Fibroblast of skin of right quadriceps (primary cell): ENCODE results near the gene FAM181B.

Source experiments
- DNase-seq: peaks from one replicate; pipeline ENCODE4 v3.0.0-alpha.2; 2013

The FAM181B gene

GRCh38 chr11:82733444-82734119, at the start of gene FAM181B:
Gene FAM181B (minus strand): TSS chr11:82733864. CDS start chr11:82733729, 135 bp downstream.
- DNase-seq: peak; percentile 11

GRCh38 chr11:82782825-82783374, 49.2 kb upstream of the FAM181B start:
- DNase-seq: no peak

GRCh38 chr11:82778776-82779175, 45.1 kb upstream of the FAM181B start:
- DNase-seq: no peak

- no peak for DNase-seq
Observed at GRCh38 chr11:82776377-82776776, 42.7 kb upstream of the FAM181B start.

GRCh38 chr11:82775736-82776346, 42.2 kb upstream of the FAM181B start:
- peak; percentile 45 for DNase-seq

GRCh38 chr11:82775218-82775617, 41.6 kb upstream of the FAM181B start:
- no peak for DNase-seq

- no peak for DNase-seq
Observed at GRCh38 chr11:82771781-82772180, 38.1 kb upstream of the FAM181B start.

GRCh38 chr11:82767123-82767522, 33.5 kb upstream of the FAM181B start:
- DNase-seq: no peak

- DNase-seq: no peak
Observed at GRCh38 chr11:82765466-82766034, 31.9 kb upstream of the FAM181B start.

- DNase-seq: no peak
Observed at GRCh38 chr11:82763167-82763566, 29.5 kb upstream of the FAM181B start.

- no peak for DNase-seq
Observed at GRCh38 chr11:82759649-82760048, 26.0 kb upstream of the FAM181B start.

- DNase-seq: no peak
Observed at GRCh38 chr11:82757660-82758357, 24.1 kb upstream of the FAM181B start.

GRCh38 chr11:82756765-82757639, 23.3 kb upstream of the FAM181B start:
- DNase-seq: no peak

- no peak for DNase-seq
Observed at GRCh38 chr11:82754410-82754809, 20.7 kb upstream of the FAM181B start.

- no peak for DNase-seq
Observed at GRCh38 chr11:82753921-82754320, 20.3 kb upstream of the FAM181B start.

GRCh38 chr11:82752801-82753200, 19.1 kb upstream of the FAM181B start:
- DNase-seq: no peak

GRCh38 chr11:82750643-82751139, 17.0 kb upstream of the FAM181B start:
- no peak for DNase-seq

- DNase-seq: no peak
Observed at GRCh38 chr11:82747471-82747870, 13.8 kb upstream of the FAM181B start.

- no peak for DNase-seq
Observed at GRCh38 chr11:82738091-82738490, 4.4 kb upstream of the FAM181B start.

GRCh38 chr11:82734120-82734479, 436 bp upstream of the FAM181B start:
- DNase-seq: no peak

- no peak for DNase-seq
Observed at GRCh38 chr11:82732734-82733443, 775 bp downstream of the FAM181B start.

GRCh38 chr11:82732348-82732733, 1.3 kb downstream of the FAM181B start:
- no peak for DNase-seq
